Endothelial cell of umbilical vein (primary cell): Measurements from ENCODE around the gene RAB3IL1. TPM values are rescaled to one million over a fixed set of nuclear protein-coding genes. Genes with fewer than 3 reads are reported as not detected.

Experiments used
- BruUV-seq: library from RNA; stranded (reverse); fragments of 400-500 nt; replicated peaks from 2 replicates; lab custom pipeline; 2021; lab: Mats Ljungman, UMichigan
- CTCF ChIA-PET: fragments of 300-600, 350-600 bp; sonication (Branson Sonifier 250); formaldehyde crosslinking; loops from one replicate; lab custom pipeline; 2021; ENCODE audit warnings: antibody characterized with exemption, inconsistent platforms; lab: Charles Lee
- POLR2A ChIA-PET: fragments of 300-600, 350-600 bp; sonication (Branson Sonifier 250); formaldehyde crosslinking; loops from one replicate; lab custom pipeline; 2021; ENCODE audit warnings: antibody characterized with exemption, inconsistent platforms; lab: Charles Lee
- DNase-seq: peaks from one replicate; pipeline ENCODE4 v3.0.0-alpha.2; 2011; ENCODE audit warnings: low read depth, low spot score
- FAIRE-seq: peaks from 2 replicates; lab custom pipeline; 2011; peaks lifted over from hg19 to GRCh38; lab: Jason Lieb, UNC
- H2AFZ ChIP-seq: 2 replicates; pipeline ENCODE4 v1.6.0; 2012; ENCODE audit warnings: low read depth, low read length, control low read depth, inconsistent platforms
- H3K27ac ChIP-seq: 2 replicates; pipeline ENCODE4 v1.5.1; 2011; ENCODE audit warnings: low read depth, mild to moderate bottlenecking, control low read depth, low read length, moderate library complexity; ENCODE audit not compliant: insufficient read depth
- H3K27me3 ChIP-seq, 2 experiments: 2 replicates each; pipeline versions ENCODE4 v1.6.0 to v1.6.1; 2011; ENCODE audit warnings: low read length in 2 of 2, mixed read lengths in 1 of 2; ENCODE audit not compliant: control insufficient read depth in 2 of 2, insufficient read depth in 2 of 2
- H3K36me3 ChIP-seq, 2 experiments: 2 replicates in 1 of 2; 3 replicates in 1 of 2; pipeline ENCODE4 v1.5.1; 2011; ENCODE audit warnings: low read length in 2 of 2, mild to moderate bottlenecking in 1 of 2, moderate library complexity in 1 of 2; ENCODE audit not compliant: control insufficient read depth in 2 of 2, insufficient read depth in 2 of 2; ENCODE audit errors: extremely low read depth in 1 of 2
- H3K4me1 ChIP-seq: 3 replicates; pipeline ENCODE4 v1.5.1; 2011; ENCODE audit warnings: mild to moderate bottlenecking, low read length; ENCODE audit not compliant: control insufficient read depth, insufficient read depth; ENCODE audit errors: extremely low read depth
- H3K4me2 ChIP-seq: 2 replicates; pipeline ENCODE4 v1.6.1; 2011; ENCODE audit warnings: low read length, control low read depth, mixed read lengths; ENCODE audit not compliant: insufficient read depth
- H3K4me3 ChIP-seq, 3 experiments: fragments of 200-600 bp in 1 of 3; sonication (generic), shearing (Covaris generic) in 1 of 3; replicated peaks in 1 of 3; 2 replicates each; pipeline ENCODE4 v1.5.1; 2011 to 2016; ENCODE audit warnings: control low read depth in 3 of 3, low read length in 3 of 3, mild to moderate bottlenecking in 2 of 3, inconsistent platforms in 1 of 3, low read depth in 1 of 3, moderate library complexity in 1 of 3; ENCODE audit not compliant: insufficient read depth in 1 of 3
- H3K79me2 ChIP-seq: 2 replicates; pipeline ENCODE4 v1.6.0; 2012; ENCODE audit warnings: low read length, inconsistent platforms; ENCODE audit not compliant: control insufficient read depth, insufficient read depth
- H3K9ac ChIP-seq: replicated peaks from 2 replicates; pipeline ENCODE3; 2011; ENCODE audit warnings: low read length, control low read depth; ENCODE audit not compliant: insufficient read depth; ENCODE audit errors: extremely low read depth
- H3K9me1 ChIP-seq: replicated peaks from 3 replicates; pipeline ENCODE4 v1.6.0; 2011; ENCODE audit warnings: mild to moderate bottlenecking, low read length; ENCODE audit not compliant: control insufficient read depth, insufficient read depth; ENCODE audit errors: extremely low read depth
- H3K9me3 ChIP-seq: replicated peaks from 2 replicates; pipeline ENCODE4 v1.5.1; 2012; ENCODE audit warnings: low read length, inconsistent platforms; ENCODE audit not compliant: control insufficient read depth, insufficient read depth
- H4K20me1 ChIP-seq: replicated peaks from 2 replicates; pipeline ENCODE3; 2011; ENCODE audit warnings: mild to moderate bottlenecking, low read length; ENCODE audit not compliant: control insufficient read depth, insufficient read depth; ENCODE audit errors: extremely low read depth
- POLR2A ChIP-seq: IDR thresholded peaks from 2 replicates; pipeline ENCODE4 v1.6.1; 2012; ENCODE audit warnings: low read depth, mild to moderate bottlenecking, control low read depth, low read length
- dilution Hi-C: fragments of 300-500 bp; cut with MboI; formaldehyde crosslinking; loops from one replicate; pipeline ENCODE4 v1.15.0; 2019; ENCODE audit warnings: low sequenced_read_pairs; ENCODE audit not compliant: extremely low pct_ligation_motif_present
- intact Hi-C: fragments of 100-400 bp; cut with micrococcal nuclease; formaldehyde crosslinking; loops from one replicate; pipeline ENCODE4 v1.10.0; 2022
- polyA plus RNA-seq, 4 experiments: library from polyadenylated mRNA; depleted of rRNA in 3 of 4; stranded (reverse) in 3 of 4; unstranded in 1 of 4; fragments of >200 nt; gene quantifications; 2 replicates each; pipeline versions ENCODE4 v1.2.1 to v1.2.3, GENCODE V29; 2011 to 2012; ENCODE audit warnings: missing spikeins in 1 of 4
- total RNA-seq: library from RNA; stranded (reverse); gene quantifications from 2 replicates; pipeline ENCODE4 v1.2.3, GENCODE V29; 2021
- TF ChIP-seq, protein P1 (sequence below), 2 donors: IDR thresholded peaks; 1 replicate in 1 of 2; 2 replicates in 1 of 2; pipeline ENCODE4 v1.5.1; 2011; ENCODE audit warnings: low read length in 2 of 2, mild to moderate bottlenecking in 2 of 2, moderate library complexity in 2 of 2, control low read depth in 1 of 2, inconsistent platforms in 1 of 2, low read depth in 1 of 2; ENCODE audit not compliant: insufficient read depth in 1 of 2; ENCODE audit errors: extremely low read depth in 1 of 2

RAB3IL1 gene
- total and polyA plus RNA-seq, 2 donors (not counting 3 experiments of a cell fraction or from before 2014, with no cell fraction given): 1.8 to 3.6 TPM

DNA sequence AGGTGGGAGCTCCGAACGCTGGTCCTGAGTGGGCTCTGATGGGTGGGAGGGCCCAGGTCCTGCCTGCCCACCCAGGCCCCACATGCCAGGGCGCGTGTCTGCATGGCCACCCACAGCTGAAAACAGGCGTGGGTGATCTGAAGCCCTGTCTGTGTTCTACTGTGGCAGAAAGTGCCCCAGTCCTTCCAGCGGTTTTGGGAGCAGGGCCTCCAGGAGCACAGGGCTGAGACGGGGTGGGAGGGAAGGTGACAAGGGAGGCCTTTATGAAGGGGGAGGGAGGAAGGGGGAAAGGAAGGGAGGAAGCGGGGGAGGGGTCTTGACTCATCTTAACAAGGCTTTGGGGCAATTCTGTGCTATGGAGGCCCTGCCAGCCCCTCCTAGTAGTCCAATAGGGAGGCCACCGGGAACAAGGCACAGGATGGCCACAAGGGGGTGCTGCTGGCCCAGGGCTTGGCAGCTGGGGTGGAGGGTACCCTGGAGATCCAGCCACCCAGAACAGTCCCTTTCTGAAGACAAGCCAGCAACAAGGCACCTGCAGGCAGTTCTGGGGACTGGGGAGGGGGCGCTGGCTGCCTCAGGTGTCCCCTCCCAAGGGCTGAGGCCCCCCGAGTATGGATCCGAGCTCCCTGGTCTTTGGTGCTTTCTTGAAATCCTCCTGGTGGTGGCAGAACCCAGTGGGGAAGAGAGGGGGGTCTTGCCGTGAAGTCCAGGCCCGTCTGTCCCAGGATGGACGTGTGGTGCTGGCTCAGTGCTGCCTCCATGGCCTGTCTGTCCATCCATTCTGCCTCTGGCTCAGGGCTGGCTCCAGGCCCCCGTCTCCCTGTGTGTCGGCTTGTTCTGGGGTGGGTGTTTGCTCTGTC is 19.7 kb downstream of the RAB3IL1 start:
- Histone ChIP-seq H3K4me2 (no peak overlapping the region), H3K27ac (no peak overlapping the region), H3K36me3 (no peaks in the 10 kb centered on the region), H3K27me3 (no peaks in the 10 kb centered on the region), H3K4me3 (no peak overlapping the region), H2AFZ (no peak overlapping the region), H3K9me3 (no peaks in the 10 kb centered on the region), H4K20me1 (no peaks in the 10 kb centered on the region), H3K79me2 (no peaks in the 10 kb centered on the region), H3K9ac (no peak overlapping the region), H3K9me1 (no peaks in the 10 kb centered on the region), H3K4me1 (no peaks in the 10 kb centered on the region)
- TF ChIP-seq, protein P1, sequence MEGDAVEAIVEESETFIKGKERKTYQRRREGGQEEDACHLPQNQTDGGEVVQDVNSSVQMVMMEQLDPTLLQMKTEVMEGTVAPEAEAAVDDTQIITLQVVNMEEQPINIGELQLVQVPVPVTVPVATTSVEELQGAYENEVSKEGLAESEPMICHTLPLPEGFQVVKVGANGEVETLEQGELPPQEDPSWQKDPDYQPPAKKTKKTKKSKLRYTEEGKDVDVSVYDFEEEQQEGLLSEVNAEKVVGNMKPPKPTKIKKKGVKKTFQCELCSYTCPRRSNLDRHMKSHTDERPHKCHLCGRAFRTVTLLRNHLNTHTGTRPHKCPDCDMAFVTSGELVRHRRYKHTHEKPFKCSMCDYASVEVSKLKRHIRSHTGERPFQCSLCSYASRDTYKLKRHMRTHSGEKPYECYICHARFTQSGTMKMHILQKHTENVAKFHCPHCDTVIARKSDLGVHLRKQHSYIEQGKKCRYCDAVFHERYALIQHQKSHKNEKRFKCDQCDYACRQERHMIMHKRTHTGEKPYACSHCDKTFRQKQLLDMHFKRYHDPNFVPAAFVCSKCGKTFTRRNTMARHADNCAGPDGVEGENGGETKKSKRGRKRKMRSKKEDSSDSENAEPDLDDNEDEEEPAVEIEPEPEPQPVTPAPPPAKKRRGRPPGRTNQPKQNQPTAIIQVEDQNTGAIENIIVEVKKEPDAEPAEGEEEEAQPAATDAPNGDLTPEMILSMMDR (IDR thresholded peaks at IDR 0.05; ENCODE audit: extremely low read depth in 1 of 2, insufficient read depth in 1 of 2, low read depth in 1 of 2, low read length in 2 of 2): peak; percentile 78 to 95
- TF ChIP-seq POLR2A: no peak
- ChIA-PET POLR2A (no interaction called here), CTCF (interaction anchor here (0.7 to 16.0 kb wide), 28 partner anchors 10 to 311 kb away, joined by 3 to 416 read pairs (median 5); partner anchors contain the start of gene SCGB2A1)
- DNase-seq: peak; percentile 53
- dilution Hi-C loops: no loop called here
- intact Hi-C loops: loop anchor here (1.0 kb wide), 1 partner anchor 26 kb away; no protein-coding TSS in a partner anchor
- BruUV-seq: no TSS peak
- FAIRE-seq: peak; percentile 87
